ENCODE data around the gene PTAFR.
A peak's percentile ranks its signal among the peaks of the same experiment; 100 is the strongest.

The PTAFR gene

DNA sequence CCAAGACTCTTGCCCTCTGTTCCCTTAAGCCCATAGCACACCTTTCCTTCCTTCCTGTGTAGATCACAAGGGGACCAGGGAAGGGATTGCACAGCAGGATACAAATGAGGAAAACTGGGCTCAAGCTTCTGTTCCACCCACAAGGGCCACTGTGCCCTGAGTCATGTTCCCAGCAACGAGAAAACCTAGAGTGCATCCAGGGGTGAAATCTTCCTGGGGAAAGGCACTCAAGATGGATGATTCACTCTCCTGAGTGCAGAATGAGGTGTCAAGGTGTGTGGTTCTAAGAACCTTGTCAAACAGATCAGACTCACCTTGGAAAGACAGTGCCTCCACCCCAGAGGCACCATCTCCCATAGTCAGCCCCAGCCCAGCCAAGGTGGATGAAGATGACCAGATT is 47.3 kb downstream of the PTAFR start:
- H3K4me3 ChIP-seq (ENCODE audit: low read depth, low read length), result no peak overlapping the region
- DNase-seq (ENCODE audit: low read depth), result no peak

GRCh38 chr1:28127617-28128257 is 48.8 kb downstream of the PTAFR start:
- DNase-seq (ENCODE audit: low read depth), result no peak
- no peak overlapping the region for H3K4me3 ChIP-seq (ENCODE audit: low read depth, low read length)

GRCh38 chr1:28126783-28127490 is 49.6 kb downstream of the PTAFR start:
- H3K4me3 ChIP-seq (ENCODE audit: low read depth, low read length), result no peak overlapping the region
- no peak for DNase-seq (ENCODE audit: low read depth)

DNA sequence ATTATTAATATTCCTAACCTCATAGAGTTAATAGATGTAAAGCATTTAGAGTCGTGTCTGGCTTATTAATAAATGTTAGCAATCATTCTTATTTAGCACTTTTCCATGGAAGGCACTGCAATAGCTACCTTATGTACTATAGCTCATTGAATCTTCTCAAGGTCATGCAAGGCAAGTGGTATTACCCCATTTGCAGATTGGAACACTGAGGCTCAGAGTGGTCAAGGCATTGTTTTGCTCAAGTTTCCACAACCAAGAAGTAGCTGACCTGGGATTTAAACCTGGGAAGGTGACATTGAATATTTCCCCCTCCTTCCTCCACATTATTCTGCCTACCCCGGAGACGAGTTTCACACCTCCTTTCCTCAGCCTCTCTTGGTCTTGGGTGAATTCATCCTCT is 50.3 kb downstream of the PTAFR start:
- DNase-seq (ENCODE audit: low read depth), result no peak
- no peak overlapping the region for H3K4me3 ChIP-seq (ENCODE audit: low read depth, low read length)

GRCh38 chr1:28123461-28123961 is 53.0 kb downstream of the PTAFR start:
- H3K4me3 ChIP-seq (ENCODE audit: low read depth, low read length), result no peak overlapping the region
- no peak for DNase-seq (ENCODE audit: low read depth)

- no peak for DNase-seq (ENCODE audit: low read depth)
- no peak overlapping the region for H3K4me3 ChIP-seq (ENCODE audit: low read depth, low read length)
Observed at GRCh38 chr1:28122183-28122582, 54.3 kb downstream of the PTAFR start.

DNA sequence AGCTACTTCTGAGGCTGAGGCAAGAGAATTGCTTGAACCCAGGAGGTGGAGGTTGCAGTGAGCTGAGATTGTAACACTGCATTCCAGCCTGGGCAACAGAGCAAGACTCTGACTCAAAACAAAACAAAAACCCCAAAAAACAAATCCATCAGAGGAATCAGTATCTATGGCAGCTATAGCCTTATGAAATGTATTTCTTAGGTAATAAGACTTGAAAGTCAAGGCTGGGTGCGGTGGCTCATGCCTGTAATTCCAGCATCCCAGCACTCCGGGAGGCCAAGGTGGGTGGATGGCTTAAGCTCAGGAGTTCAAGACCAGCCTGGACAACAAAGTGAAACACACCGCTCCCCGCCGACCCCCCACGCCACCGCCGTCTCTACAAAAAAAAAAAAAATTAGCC is 56.9 kb downstream of the PTAFR start:
- no peak for DNase-seq (ENCODE audit: low read depth)

GRCh38 chr1:28118640-28119307 is 57.7 kb downstream of the PTAFR start:
- no peak for DNase-seq (ENCODE audit: low read depth)
- H3K4me3 ChIP-seq (ENCODE audit: low read depth, low read length), result no peak overlapping the region

More for the DNA sequence above, 56.9 kb downstream of the PTAFR start:
- H3K4me3 ChIP-seq (ENCODE audit: low read depth, low read length), result no peak overlapping the region

GRCh38 chr1:28115267-28115666 is 61.2 kb downstream of the PTAFR start:
- H3K4me3 ChIP-seq (ENCODE audit: low read depth, low read length), result no peak overlapping the region
- no peak for DNase-seq (ENCODE audit: low read depth)

GRCh38 chr1:28114844-28115243 is 61.6 kb downstream of the PTAFR start:
- no peak for DNase-seq (ENCODE audit: low read depth)
- no peak overlapping the region for H3K4me3 ChIP-seq (ENCODE audit: low read depth, low read length)

DNA sequence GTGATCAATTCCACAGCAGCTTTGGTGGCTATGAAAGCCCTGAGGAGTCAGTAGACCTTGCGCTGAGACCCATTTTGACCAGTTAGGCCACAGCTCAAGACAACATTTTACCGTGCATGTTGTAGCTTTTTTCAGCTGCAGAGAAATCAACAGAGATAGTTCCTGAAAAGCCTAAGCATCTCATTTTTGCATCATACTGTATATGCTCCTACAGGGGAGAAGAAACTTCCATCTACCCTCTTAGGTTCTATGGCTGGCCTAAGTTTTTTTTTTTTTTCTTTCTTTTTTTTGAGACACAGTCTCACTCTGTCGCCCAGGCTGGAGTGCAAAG is 63.3 kb downstream of the PTAFR start:
- no peak overlapping the region for H3K4me3 ChIP-seq (ENCODE audit: low read depth, low read length)
- no peak for DNase-seq (ENCODE audit: low read depth)

DNA sequence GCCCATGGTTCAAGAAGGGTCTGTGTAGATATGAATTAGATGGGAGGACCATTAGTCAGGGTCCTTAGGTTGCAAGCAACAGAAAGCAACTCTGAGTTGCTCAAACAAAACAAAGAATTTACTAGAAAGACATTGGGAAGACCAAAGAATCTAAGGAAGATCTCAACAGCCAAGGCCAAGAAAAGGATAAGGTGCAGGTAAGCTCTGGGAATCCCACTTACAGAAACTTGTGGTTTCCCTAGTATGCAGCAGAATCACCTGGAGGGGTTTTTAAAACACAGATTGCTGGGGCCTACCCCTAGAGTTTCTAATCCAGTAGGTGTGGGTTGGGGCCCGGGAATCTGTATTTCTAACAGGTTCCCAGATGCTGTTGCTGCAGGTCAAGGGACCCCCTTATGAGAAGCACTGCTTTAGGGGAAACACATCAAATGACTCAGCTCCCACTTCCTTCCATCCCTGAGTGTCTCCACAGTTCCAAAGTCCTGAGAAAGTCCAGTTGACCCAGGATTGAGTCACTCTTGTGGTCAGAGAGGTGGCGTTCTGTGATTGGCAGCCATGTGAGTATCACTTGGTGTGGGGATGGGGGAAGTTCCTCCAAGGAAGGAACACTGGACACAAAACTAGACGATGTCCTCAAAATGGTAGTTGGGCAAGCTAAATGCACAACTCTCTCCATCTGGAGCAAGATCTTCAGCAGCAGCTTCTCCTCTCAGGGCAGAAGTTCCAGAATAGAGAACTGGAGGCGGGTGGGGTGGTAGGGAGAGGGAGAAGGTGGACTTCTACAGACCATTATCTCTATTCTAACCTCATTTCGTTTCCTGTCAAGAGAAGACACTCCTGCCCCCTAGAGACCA is 63.9 kb downstream of the PTAFR start:
- DNase-seq (ENCODE audit: low read depth), result no peak
- H3K4me3 ChIP-seq (ENCODE audit: low read depth, low read length), result no peak overlapping the region

GRCh38 chr1:28111157-28111556 is 65.3 kb downstream of the PTAFR start:
- H3K4me3 ChIP-seq (ENCODE audit: low read depth, low read length), result no peak overlapping the region
- no peak for DNase-seq (ENCODE audit: low read depth)

GRCh38 chr1:28110555-28110954 is 65.9 kb downstream of the PTAFR start:
- DNase-seq (ENCODE audit: low read depth), result no peak
- H3K4me3 ChIP-seq (ENCODE audit: low read depth, low read length), result no peak overlapping the region

- DNase-seq (ENCODE audit: low read depth), result no peak
Observed at GRCh38 chr1:28109639-28110038, 66.9 kb downstream of the PTAFR start.

DNA sequence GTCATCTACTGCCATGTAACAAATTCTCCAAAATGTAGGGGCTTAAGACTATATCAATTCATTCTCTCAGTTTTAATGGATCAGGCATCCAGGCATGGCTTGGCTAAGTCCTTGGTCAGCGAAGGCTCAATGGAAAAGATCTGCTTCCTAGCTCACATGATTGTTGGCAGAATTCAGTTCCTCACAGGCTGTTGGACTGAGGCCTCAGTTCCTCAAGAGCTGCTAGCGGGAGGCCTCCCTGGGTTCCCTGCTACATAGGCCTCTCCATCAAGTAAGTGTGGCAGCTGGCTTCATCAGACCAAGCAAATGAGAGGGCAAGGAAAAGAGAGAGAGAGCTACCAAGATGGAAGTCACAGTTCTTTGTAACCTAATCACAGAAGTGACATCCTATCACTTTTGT is 68.5 kb downstream of the PTAFR start:
- no peak for DNase-seq (ENCODE audit: low read depth)
- H3K4me3 ChIP-seq (ENCODE audit: low read depth, low read length), result no peak overlapping the region

More at GRCh38 chr1:28109639-28110038, 66.9 kb downstream of the PTAFR start:
- no peak overlapping the region for H3K4me3 ChIP-seq (ENCODE audit: low read depth, low read length)

GRCh38 chr1:28104866-28105467 is 71.5 kb downstream of the PTAFR start:
- peak overlapping the region; percentile 29 for H3K4me3 ChIP-seq (ENCODE audit: low read depth, low read length)

GRCh38 chr1:28102189-28102588 is 74.3 kb downstream of the PTAFR start:
- no peak for DNase-seq (ENCODE audit: low read depth)
- H3K4me3 ChIP-seq (ENCODE audit: low read depth, low read length), result no peak overlapping the region

More at GRCh38 chr1:28104866-28105467, 71.5 kb downstream of the PTAFR start:
- no peak for DNase-seq (ENCODE audit: low read depth)

GRCh38 chr1:28099050-28099769 is 77.3 kb downstream of the PTAFR start:
- DNase-seq (ENCODE audit: low read depth), result no peak

More at GRCh38 chr1:28099050-28099769, 77.3 kb downstream of the PTAFR start:
- no peak overlapping the region for H3K4me3 ChIP-seq (ENCODE audit: low read depth, low read length)
